ENCODE results near the gene FGFR2.

The FGFR2 gene

DNA sequence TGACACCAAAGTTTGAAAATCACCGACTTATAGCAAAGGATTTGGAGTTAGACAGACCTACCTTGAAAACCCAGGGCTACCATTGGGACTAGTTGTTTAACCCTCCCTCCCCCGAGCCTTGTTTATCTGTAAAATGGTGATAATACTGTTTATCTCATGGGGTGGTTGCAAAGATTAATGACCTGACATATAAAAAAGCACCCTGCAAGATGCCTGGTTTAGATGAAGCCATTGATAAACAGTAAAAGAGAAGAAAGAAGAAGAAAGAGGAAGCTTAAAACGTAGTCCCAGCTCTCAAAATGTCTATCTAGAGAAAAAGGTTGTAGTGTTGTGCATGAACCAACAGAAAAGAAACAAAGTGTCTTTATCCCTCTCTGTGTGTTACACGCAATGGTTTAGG, 145.7 kb downstream of the FGFR2 start:
- DNase-seq (ENCODE audit: low read depth): no peak

GRCh38 chr10:121450247-121450646, 148.0 kb downstream of the FGFR2 start:
- DNase-seq (ENCODE audit: low read depth): no peak

GRCh38 chr10:121449482-121449924, 148.7 kb downstream of the FGFR2 start:
- no peak for DNase-seq (ENCODE audit: low read depth)

DNA sequence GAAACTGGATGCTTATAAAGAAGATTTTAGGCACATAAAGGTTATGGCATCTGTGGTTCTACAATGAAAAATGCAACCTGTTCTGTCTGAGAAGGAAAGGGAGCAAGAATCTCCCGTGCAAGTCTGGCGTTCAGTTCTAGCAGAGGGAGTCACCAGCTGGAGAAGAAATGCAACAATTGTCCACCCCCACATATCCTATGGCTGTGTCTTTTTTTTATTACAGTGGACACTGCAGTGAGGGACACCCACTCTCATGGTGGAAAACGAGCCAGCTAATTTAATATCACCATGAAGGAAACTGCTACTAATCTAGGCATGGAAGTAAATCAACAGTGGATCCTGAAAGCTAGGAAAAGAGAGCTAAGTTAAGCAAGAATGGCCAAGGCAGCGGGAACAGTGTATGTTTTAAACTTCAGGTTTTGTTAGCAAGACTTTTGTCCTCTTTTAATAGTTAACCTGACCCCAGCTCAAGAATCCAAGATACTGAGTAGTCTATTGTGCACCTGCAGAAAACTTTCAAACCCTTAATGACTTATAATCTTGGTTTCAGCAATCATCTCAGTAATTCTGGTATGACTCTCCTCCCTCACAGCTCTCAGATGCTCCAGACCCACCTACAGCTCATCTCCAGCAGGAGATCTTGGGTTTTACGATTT, 149.3 kb downstream of the FGFR2 start:
- no peak for DNase-seq (ENCODE audit: low read depth)

DNA sequence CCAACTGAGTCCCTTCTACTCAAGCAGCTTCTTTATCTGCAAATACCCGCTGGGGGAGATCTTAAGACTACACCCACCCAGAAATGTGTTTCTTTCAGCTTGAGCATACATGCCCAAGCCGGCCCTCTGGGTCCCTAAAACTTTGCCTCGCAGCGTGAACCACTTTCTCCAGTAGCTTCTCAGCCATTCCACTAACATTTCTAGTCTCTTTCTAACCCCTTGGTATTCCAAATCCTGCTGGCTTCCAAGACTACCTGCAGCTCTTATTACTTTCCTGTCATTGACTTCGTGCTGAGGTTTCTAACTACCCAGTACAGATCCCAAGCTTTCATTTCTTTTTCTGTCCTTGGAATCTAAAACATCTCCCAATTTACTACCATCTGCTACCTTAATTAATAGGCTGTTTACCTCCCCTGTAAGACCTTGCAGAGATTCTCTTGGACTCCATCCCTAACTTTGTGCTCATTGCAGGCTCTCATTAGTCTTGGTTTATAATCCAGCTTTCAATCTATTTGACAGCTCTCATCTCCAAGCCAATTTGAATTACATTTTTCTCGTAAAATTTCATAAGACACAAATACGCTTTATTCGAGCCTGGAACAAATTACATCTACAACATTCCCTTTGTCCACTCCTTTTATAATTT, 153.6 kb downstream of the FGFR2 start:
- DNase-seq (ENCODE audit: low read depth): no peak

- DNase-seq (ENCODE audit: low read depth): no peak
Measured at GRCh38 chr10:121442086-121442935, 155.9 kb downstream of the FGFR2 start.

DNA sequence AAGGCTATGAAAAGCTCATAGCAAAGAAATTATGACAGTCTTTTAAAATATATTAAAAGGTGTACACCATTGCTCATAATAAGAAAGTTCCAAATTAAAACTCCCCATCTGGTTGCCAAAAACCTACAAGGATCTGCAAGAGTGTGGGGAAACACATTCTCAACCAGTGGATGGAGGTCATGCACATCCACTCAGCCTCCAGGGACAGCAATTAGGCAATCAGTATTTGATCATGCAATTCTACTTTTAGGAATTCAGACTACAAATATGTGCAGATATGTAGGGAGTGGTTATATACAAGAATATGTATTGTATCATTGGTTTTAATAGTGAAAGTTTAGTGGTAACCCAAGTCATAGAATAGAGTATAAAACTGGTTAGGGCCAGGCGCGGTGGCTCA, 157.8 kb downstream of the FGFR2 start:
- DNase-seq (ENCODE audit: low read depth): no peak

GRCh38 chr10:121438333-121438732, 159.9 kb downstream of the FGFR2 start:
- no peak for DNase-seq (ENCODE audit: low read depth)

- DNase-seq (ENCODE audit: low read depth): no peak
Measured at GRCh38 chr10:121437596-121437995, 160.6 kb downstream of the FGFR2 start.

DNA sequence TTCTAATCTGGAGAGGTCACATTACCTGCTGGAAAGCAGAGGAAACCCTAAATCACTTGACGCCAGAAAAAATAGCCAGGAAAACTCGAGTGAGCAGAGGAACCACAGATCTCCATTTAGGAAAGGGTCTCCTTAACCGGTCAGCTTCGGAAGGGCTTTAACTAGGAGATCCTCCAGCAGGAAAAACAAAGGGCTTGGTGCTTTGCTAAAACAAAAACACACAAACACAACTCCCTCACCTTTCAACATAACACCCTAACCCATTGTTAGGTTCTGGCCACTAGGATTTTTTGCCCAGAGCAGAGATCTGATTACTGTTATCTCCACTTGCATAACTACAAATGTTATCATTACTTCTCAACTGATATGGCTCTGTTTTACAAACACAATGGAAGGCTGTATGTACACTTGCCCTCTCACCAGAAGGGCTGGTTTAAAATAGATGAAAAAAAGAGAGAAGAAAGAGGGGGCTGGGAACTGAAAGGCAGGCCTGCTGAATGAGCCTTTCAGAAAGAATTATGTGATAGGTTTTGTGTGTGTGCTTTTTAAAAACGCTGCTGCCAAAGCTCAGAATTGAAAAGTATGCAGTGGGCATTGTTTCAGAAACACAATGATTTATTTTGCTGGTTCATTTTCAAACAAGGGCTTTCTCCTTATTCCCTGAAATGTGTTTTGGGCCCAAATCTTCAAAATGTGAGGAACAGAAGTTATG, 161.5 kb downstream of the FGFR2 start:
- no peak for DNase-seq (ENCODE audit: low read depth)

DNA sequence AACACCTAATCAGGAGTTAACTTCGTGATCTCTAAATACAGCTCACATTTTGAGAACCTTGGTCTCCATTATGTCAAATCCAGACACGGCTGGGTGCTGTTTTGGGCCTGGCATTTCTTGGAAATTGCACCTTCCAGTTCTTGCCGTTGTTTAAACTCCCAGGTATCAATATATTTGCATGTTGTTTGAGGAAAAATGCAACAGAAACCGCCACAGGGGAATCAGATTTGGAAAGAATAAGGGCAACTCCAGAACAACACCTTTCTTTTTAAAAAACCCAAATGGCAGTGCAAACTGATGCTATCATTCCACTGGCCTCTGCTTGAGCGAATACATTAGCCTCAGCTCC, 162.0 kb downstream of the FGFR2 start:
- no peak for DNase-seq (ENCODE audit: low read depth)

DNA sequence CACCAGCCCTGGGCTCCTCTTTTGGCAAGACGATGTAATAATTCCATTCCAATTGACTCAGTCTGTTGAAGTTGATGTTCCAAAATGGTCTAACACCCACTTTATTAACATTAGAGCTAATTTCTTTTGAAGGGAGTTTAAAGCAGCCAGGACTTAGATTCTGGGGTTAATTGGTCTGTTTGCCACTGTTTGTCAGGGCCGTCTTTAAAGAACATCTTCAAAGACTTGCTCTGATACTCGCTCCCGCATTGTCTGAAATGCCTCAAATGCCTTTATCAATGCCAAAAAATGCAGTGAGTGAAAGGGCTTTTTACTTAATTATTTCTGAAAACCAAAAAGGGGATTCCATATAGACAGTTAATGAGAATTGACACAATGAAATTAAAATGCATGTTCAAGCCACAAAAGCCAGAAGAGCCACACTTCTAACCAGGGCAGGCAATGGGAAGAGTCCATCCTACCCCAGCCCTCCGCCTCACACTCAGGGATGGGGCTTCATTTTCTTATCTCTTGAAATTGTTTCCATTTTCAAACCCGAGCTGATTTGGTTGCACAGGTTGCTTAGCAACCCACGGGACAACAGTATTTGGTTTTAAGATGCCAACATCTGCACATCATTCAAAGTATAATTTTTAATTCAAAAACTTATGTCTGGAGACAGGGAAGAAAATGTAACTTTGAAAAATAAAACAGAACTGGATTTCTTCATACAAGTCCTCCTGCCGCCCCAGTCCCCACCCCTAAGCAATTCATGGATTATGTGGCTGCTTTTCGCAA, 163.0 kb downstream of the FGFR2 start:
- DNase-seq (ENCODE audit: low read depth): no peak

- no peak for DNase-seq (ENCODE audit: low read depth)
Measured at GRCh38 chr10:121433965-121434364, 164.3 kb downstream of the FGFR2 start.

DNA sequence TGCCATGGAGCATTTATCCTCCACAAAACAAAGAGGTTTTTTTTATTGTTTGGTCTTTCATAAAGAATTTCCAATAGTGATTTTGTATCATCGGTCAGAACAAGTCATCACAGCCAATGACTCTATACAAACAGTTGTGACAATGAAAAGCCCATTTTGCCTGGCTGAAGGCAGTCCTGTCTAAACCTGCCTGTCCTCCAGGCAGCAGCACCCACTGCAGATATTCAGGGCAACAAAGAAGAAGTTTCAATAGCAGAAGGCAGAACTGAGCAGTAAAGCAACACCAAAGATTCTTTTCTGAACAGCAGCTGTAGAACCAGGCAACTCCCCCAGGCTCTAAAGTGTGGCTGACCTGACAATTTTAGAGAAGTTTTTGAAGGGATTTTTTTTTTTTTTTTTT, 169.4 kb downstream of the FGFR2 start:
- no peak for DNase-seq (ENCODE audit: low read depth)

Measured in fibroblast of the conjunctiva (primary cell).